OCI-LY1 (cell line): ENCODE data around the gene PBXIP1.

ENCODE experiments used
- CTCF ChIP-seq: fragments of 200-600 bp; sonication (generic), shearing (Covaris generic); IDR thresholded peaks from 2 replicates; pipeline ENCODE4 v1.5.1; 2017; ENCODE audit warnings: mild to moderate bottlenecking, antibody characterized with exemption, low read length, moderate library complexity, mixed read lengths
- EZH2 ChIP-seq: fragments of 200-600 bp; sonication (generic), shearing (Covaris generic); IDR thresholded peaks from 2 replicates; pipeline ENCODE4 v1.8.0; 2017; ENCODE audit warnings: borderline replicate concordance, mixed run types, mild to moderate bottlenecking, antibody characterized with exemption, low read length, moderate library complexity, mixed read lengths

GRCh38 chr1:154912755-154913154, 43.1 kb downstream of the PBXIP1 start:
- TF ChIP-seq CTCF, result no peak
- no peak for TF ChIP-seq EZH2
